Stimulated activated CD4-positive, alpha-beta T cell treated with anti-CD3 and anti-CD28 coated beads, Interleukin-15, amount 100 ng/mL, for 1 hour (primary cell): ENCODE data around the gene ELK4.

Source experiments
- DNase-seq, 2 donors: peaks; one replicate each; pipeline ENCODE4 v3.0.0-alpha.2; 2020; ENCODE audit warnings: low read depth in 1 of 2, low spot score in 1 of 2

The ELK4 gene

GRCh38 chr1:205584732-205585131 lies 47.1 kb downstream of the ELK4 start:
- DNase-seq, result no peak

GRCh38 chr1:205583461-205584130 lies 48.2 kb downstream of the ELK4 start:
- DNase-seq, result no peak

GRCh38 chr1:205582471-205583291 lies 49.1 kb downstream of the ELK4 start:
- no peak for DNase-seq

GRCh38 chr1:205582046-205582445 lies 49.8 kb downstream of the ELK4 start:
- DNase-seq, result no peak

- DNase-seq, result no peak
Measured at GRCh38 chr1:205581321-205581980, 50.4 kb downstream of the ELK4 start.

GRCh38 chr1:205580923-205581180 lies 51.0 kb downstream of the ELK4 start:
- DNase-seq, result no peak

GRCh38 chr1:205580140-205580922 lies 51.5 kb downstream of the ELK4 start:
- DNase-seq, result no peak

GRCh38 chr1:205579711-205580110 lies 52.1 kb downstream of the ELK4 start:
- DNase-seq, result no peak

- DNase-seq, result no peak
Measured at GRCh38 chr1:205578780-205579571, 52.8 kb downstream of the ELK4 start.

- no peak for DNase-seq
Measured at GRCh38 chr1:205577874-205578658, 53.7 kb downstream of the ELK4 start.

GRCh38 chr1:205576805-205577761 lies 54.7 kb downstream of the ELK4 start:
- DNase-seq, result no peak

- DNase-seq, result no peak
Measured at GRCh38 chr1:205576011-205576410, 55.8 kb downstream of the ELK4 start.

GRCh38 chr1:205575294-205575885 lies 56.4 kb downstream of the ELK4 start:
- DNase-seq, result no peak

- no peak for DNase-seq
Measured at GRCh38 chr1:205572421-205572820, 59.4 kb downstream of the ELK4 start.

GRCh38 chr1:205571747-205572146 lies 60.1 kb downstream of the ELK4 start:
- DNase-seq, result no peak

- DNase-seq, result no peak
Measured at GRCh38 chr1:205570796-205571537, 60.8 kb downstream of the ELK4 start.

- no peak for DNase-seq
Measured at GRCh38 chr1:205570173-205570501, 61.7 kb downstream of the ELK4 start.
